Iris pigment epithelial cell (primary cell): ENCODE results near the gene PDZD2.
"Not testable (repeated sequence)": the region's sequence is repeated elsewhere in the genome, so short reads cannot be mapped to it uniquely, and the experiment has no call there.

Experiments used
- DNase-seq: peaks from one replicate; pipeline ENCODE4 v3.0.0-alpha.2; 2011; ENCODE audit warnings: low read depth

PDZD2 gene

DNA sequence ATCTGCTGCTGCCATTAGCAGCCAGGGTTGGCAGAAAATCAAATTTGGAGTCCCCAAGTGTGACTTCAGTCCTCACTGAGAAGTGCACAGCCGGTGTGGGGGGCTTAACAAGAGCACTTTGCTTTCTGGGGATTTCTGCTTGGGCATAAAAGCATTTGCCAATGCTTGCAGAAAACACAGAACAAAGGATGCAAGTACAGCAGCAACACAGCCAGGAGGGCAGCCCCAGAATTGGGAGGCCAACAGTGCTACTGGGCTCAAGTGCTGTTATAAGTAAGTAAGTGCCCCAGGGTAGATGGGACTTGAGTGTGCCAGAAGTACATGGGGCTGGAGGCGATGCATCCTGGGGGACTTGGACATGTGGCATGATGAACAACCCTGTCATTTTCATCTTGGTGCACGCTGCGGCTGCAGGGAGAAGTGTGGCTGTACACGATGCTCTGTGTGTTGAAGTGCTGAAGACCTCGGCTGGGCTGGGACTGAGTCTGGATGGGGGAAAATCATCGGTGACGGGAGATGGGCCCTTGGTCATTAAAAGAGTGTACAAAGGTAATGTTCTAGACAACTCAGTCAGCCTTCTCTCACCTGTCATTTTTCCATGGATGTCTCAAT lies 461.9 kb downstream of the PDZD2 start:
- no peak for DNase-seq

DNA sequence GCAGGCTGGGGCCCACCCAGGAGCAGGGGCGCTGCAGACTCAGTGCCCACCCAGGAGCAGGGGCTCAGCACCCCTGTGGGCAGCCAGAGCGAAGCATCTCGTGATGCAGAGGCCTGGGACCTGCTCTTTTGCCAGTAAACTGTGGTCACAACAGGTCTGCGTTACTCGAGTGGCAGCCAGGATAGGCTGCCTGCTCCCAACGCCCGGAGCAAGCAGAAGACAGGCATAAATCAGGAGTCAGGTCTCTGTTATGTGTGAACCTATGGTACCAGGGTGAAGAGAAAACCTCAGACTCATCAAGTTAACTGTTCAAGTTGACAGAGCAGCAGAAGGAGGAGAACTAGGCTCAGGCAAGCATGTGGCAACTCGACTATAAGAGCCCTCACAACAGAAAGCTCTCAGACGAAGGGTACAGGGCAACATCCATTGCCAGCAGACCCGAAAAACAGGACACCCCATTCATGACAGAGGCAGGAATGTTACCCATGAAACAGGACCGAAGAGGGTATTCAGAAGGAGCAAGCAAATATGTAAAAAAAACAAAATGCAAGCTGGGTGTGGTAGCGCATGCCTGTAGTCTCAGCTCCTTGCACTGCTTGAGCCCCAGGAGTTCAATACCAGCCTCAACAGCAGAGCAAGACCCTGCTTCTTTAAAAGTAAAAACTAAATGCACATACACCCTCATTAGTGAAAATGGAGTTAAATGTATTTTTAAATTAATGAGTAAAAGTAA lies 463.5 kb downstream of the PDZD2 start:
- no peak for DNase-seq

DNA sequence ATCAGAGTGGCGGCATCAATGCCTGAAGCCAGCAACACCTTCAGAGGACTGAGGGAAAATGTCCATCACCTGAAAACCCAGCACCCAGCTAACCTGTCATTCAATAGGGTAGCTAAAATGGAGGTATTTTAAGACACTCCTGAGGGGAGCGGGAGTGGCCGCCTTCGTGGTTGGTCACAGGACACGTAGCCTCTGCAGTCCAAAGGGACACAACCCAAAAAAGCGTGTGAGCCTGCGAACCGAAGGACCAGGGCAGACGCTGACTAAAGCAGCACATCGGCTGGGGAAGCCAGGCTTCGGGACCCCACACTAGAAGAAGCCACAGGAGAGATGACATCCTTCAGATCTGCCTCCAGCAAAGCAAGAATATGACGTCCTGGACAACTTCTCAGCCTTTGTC lies 464.6 kb downstream of the PDZD2 start:
- no peak for DNase-seq

DNA sequence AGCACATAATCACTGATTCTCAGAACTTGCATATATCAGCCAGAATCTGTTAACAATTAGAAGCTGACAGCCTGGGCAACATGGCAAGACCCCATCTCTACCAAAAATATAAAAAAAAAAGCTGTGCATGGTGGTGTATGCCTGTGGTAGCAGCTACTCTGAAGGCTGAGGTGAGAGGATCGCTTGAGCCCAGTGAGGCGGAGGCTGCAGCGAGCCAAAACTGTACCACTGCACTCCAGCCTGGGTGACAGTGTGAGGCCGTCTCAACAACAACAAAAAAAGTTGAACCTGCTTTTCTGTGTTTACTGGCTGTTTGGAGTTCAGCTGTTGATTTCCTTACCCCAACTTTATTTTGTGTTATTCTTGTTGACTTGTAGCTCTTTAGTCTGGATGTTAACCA lies 468.4 kb downstream of the PDZD2 start:
- no peak for DNase-seq

- DNase-seq: no peak
Observed at GRCh38 chr5:32108167-32108566, 469.2 kb downstream of the PDZD2 start.

GRCh38 chr5:32109236-32109635 lies 470.3 kb downstream of the PDZD2 start:
- no peak for DNase-seq

GRCh38 chr5:32110111-32110696 lies 471.3 kb downstream of the PDZD2 start:
- DNase-seq: peak; percentile 51

- DNase-seq: no peak
Observed at GRCh38 chr5:32115985-32116384, 477.1 kb downstream of the PDZD2 start.

DNA sequence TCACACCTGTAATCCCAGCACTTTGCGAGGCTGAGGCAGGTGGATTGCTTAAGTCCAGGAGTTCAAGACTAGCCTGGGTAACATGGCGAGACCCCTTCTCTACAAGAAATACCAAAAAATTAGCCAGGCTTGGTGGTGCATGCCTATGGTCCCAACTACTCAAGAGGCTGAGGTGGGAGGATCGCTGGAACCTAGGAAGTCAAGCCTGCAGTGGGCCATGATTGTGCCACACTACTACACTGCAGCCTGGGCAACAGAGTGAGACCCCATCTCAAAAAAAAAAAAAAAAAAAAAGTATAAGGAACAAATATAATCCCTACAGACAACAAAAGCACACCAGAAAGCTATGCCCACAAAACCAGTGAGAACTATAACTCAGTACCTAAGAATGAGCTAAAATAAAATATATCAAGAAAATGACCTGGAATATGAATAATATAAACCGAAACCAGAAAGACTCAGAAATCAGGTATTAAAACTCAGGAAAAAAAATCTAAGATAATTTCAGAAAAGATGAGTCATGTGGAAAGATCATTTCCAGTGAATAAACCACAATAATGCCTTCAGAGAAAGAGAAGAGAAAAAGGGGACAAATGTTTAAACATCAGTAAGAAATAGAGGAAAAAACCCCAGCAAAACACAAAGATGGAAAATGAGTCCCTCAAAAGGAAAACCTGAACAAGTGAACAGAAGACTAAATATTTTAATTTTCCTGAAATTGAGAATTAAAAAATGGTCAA lies 477.8 kb downstream of the PDZD2 start:
- peak; percentile 26 for DNase-seq

GRCh38 chr5:32118922-32119321 lies 480.0 kb downstream of the PDZD2 start:
- not testable (repeated sequence) for DNase-seq

DNA sequence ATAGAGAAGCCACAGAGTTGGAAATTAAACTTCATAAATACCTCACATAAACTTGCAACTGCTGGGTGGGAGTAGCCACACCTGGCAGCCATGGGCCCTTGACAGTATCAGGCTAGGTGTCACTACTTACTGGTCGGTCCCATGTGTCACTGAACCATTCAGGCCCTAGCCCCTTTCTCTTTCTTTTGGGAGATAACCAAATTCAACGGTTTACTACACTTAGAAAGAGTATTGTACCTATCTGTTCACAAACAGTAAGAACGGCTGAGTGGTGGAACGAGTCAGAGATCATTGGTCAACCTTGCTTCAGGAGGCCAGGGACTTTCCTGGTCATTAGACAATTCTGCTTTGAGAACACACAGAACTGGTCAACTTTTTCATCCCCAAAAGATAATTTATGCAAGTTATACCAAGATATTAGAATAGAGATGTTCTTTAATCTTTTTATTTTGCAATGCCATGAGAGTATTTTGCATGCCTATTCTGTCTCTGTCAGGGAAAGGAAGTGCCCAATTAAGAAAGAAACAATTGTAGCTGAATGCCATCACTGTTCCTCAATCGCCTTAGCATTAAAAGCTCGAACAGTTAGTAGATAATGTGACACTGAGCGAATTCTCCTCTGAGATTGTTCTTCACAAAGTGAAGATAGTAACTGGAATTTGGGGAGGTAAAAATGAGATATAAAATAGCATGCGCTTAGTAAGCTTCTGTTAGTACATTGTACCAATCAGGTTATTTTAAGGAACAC lies 484.3 kb downstream of the PDZD2 start:
- peak; percentile 18 for DNase-seq

DNA sequence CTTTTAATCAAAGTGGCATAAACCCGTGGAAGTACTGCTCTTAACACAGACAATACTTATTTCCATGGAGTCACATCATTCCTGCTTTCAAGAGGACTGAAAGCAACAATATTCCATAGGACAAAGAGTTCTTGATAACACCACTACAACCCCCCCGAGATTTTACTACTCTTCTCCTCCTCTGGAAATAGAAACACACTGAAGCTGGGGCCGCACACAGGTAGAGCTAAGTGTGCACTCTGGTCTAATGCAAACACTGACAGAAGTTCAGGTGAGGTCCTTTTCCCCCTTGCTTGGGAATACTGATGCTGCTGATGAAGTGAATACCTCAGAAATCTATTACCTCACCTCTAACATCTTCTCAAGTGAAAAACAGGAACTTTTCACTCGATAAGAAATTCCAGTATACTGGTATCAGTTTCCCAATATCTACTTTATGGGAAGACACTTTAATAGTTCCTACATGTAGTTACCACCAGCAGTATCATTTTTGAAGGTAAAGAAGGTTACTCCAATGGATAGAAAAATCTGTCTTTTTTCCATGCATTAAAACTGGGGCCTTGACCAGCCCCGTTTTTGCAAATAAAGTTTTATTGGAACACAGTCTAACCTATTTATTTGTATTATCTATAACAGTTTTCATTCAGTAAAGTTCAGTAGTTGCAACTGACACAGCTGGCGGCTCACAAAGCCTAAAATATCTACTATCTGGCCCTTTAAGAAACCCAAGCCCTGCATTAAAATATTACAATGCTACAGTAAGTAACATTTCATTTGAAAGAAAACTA lies 485.2 kb downstream of the PDZD2 start:
- DNase-seq: no peak

- peak; percentile 49 for DNase-seq
Observed at GRCh38 chr5:32126691-32127090, 487.8 kb downstream of the PDZD2 start.

- DNase-seq: no peak
Observed at GRCh38 chr5:32127711-32128110, 488.8 kb downstream of the PDZD2 start.

GRCh38 chr5:32129074-32129598 lies 490.2 kb downstream of the PDZD2 start:
- DNase-seq: no peak

DNA sequence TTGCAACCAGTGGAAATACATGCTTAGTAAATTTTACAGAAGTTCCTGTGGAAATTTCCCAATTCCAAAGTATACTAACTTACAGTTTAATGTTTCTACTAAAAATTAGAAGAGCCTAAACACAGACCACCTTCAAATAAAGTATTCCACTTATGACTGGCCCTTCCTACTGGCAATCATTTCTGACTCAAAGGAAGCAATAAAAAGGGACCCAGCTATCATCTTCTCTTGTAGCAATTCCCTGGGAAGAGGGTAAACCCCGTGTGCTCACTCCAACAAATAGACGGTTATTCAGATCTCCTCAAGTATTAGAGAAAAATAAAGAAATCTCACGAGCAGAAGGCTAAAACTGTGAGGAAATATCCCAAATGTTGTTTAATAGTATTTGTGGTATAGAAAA lies 491.9 kb downstream of the PDZD2 start:
- DNase-seq: no peak

DNA sequence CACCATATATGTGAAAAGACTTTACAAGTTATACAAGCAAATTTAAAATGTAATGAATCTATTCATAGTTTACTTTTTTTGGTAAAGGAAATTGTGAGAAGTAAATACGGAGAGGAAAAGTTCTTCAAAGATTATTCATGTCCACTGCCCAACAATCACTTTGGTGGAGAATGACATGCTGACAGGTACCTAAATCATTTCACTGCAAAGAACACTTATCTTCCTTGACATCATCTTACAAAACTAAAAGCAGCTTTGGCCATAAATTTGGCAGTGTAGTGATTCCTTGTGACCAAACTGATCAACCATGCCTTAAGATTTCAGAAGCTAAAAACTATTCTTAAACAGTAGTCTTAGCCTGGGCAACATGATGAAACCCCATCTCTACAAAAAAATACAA lies 492.7 kb downstream of the PDZD2 start:
- DNase-seq: no peak

DNA sequence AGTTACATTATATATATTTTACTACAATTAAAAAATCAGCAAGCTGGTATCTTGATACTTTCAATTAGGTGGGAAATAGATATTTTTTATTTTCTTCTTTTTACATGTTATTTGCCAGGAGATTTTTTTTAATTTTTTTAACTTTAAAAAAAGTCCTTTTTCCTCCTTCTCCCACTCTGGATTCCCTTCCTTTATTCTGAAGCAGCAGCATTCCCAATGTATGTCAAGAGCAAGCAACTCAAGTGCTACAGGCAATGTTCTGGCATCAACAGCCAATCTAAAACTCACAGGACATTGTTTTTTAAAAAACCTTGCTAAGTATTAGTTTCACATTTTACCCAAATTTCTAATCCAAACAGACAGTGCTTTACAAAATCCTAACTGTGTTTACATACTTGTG lies 493.8 kb downstream of the PDZD2 start:
- DNase-seq: no peak

DNA sequence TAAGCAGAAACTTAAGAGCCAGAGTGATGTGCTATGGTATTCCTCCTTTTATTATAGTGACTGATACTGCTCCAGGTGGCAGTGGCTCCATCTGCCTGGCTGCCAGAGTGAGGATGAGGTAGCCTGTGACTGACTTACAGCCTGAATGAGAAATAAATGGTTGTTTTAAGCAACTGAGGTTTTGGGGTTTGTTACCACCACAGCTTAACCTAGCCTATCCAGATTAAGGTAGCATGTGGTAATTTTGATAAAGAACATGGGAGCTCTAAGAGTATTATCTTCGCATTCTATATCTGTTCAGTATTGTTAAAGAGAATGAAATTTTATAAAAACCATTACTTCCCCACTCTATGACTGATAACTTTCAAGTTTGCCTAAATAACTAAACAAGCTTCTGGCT lies 496.2 kb downstream of the PDZD2 start:
- DNase-seq: no peak

GRCh38 chr5:32136342-32136741 lies 497.4 kb downstream of the PDZD2 start:
- DNase-seq: peak; percentile 38
